ENCODE measurements around the gene ZNF70.

- TF ChIP-seq CTCF (IDR thresholded peaks at IDR 0.05) = no peak
- TF ChIP-seq EZH2 (IDR thresholded peaks at IDR 0.05; ENCODE audit: borderline replicate concordance, insufficient read depth, low read depth, low read length, poor library complexity, severe bottlenecking) = no peak
Observed at GRCh38 chr22:23750367-23750713, 572 bp downstream of the ZNF70 start.

Data from B cell (primary cell).